GM12891 (cell line): Measurements from ENCODE around the gene PARVG.
"Not testable (repeated sequence)": the region's sequence is repeated elsewhere in the genome, so short reads cannot be mapped to it uniquely, and the experiment has no call there.

Experiments used
- DNase-seq: peaks from one replicate; pipeline ENCODE4 v3.0.0; 2011; ENCODE audit warnings: low spot score; ENCODE audit not compliant: insufficient read length
- FAIRE-seq: peaks from 2 replicates; lab custom pipeline; 2011; peaks lifted over from hg19 to GRCh38; lab: Jason Lieb, UNC
- PAX5 ChIP-seq: IDR thresholded peaks from 2 replicates; pipeline ENCODE4 v1.6.1; 2011; ENCODE audit warnings: low read length, moderate library complexity, mild to moderate bottlenecking; ENCODE audit not compliant: insufficient read depth, severe bottlenecking
- POLR2A ChIP-seq: IDR thresholded peaks from 2 replicates; pipeline ENCODE4 v1.6.1; 2011; ENCODE audit warnings: low read depth, low read length, control low read depth
- POLR2AphosphoS5 ChIP-seq: IDR thresholded peaks from 2 replicates; pipeline ENCODE4 v1.6.1; 2011; ENCODE audit warnings: low read depth, low read length, control low read depth
- POU2F2 ChIP-seq: IDR thresholded peaks from 2 replicates; pipeline ENCODE4 v1.6.1; 2011; ENCODE audit warnings: low read depth, mild to moderate bottlenecking, control low read depth, low read length, moderate library complexity
- SPI1 ChIP-seq: IDR thresholded peaks from 2 replicates; pipeline ENCODE4 v1.6.1; 2011; ENCODE audit warnings: low read depth, low read length, control low read depth
- TAF1 ChIP-seq: IDR thresholded peaks from 2 replicates; pipeline ENCODE4 v1.6.1; 2011; ENCODE audit warnings: low read depth, low read length, control low read depth

Gene PARVG

GRCh38 chr22:44229809-44230208, 49.1 kb downstream of the PARVG start:
- DNase-seq (no peak), FAIRE-seq (no peak)
- no peak for TF ChIP-seq PAX5
- TF ChIP-seq SPI1: no peak
- TF ChIP-seq POLR2AphosphoS5: no peak
- TF ChIP-seq TAF1: no peak
- TF ChIP-seq POLR2A: no peak

GRCh38 chr22:44231233-44231632, 50.5 kb downstream of the PARVG start:
- no peak for DNase-seq
- no peak for TF ChIP-seq SPI1
- no peak for TF ChIP-seq POU2F2
- TF ChIP-seq POLR2AphosphoS5: no peak
- no peak for TF ChIP-seq POLR2A
- TF ChIP-seq PAX5: no peak
- no peak for TF ChIP-seq TAF1
- FAIRE-seq: no peak

DNA sequence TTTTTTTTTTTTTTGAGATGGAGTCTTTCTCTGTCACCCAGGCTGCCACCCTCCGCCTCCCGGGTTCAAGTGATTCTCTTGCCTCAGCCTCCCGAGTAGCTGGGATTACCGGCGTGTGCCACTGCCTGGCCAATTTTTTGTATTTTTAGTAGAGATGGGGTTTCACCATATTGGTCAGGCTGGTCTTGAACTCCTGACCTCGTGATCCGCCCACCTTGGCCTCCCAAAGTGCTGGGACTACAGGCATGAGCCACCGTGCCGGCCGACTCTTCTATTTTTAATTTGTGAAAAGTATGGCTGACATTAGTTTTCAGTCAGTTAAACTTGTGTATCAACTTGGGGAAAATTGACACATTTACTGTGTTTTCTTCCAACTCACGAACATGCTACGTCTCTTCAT, 53.6 kb downstream of the PARVG start:
- not testable (repeated sequence) for DNase-seq, FAIRE-seq

DNA sequence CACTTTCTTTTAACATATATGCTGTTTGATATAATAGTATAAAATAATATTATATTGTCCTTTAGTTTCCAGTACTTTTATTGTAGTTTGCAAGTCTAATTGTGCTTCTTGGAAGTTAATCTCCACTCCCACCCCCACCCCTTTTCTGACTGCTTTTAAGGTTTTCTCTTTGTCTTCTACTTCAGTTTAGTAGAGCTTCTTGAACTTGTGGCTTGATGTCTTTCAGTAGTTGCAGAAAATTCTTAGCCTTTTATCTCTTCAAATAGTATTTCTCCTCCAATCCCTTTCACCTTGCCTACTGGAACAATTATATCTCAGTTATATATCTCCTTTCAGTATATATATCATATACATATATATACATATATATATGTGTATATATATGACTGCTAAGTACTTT, 56.6 kb downstream of the PARVG start:
- TF ChIP-seq PAX5 (no peak), SPI1 (no peak), POLR2A (no peak), POU2F2 (no peak), POLR2AphosphoS5 (no peak), TAF1 (no peak)
- no peak for DNase-seq
- no peak for FAIRE-seq

GRCh38 chr22:44241121-44241520, 60.4 kb downstream of the PARVG start:
- FAIRE-seq: not testable (repeated sequence)

GRCh38 chr22:44242946-44243724, 62.4 kb downstream of the PARVG start:
- DNase-seq: no peak
- FAIRE-seq: no peak

More at GRCh38 chr22:44241121-44241520, 60.4 kb downstream of the PARVG start:
- not testable (repeated sequence) for DNase-seq

GRCh38 chr22:44243761-44244160, 63.0 kb downstream of the PARVG start:
- FAIRE-seq (no peak), DNase-seq (no peak)
- TF ChIP-seq POLR2A (no peak), PAX5 (no peak), SPI1 (no peak), POU2F2 (no peak), POLR2AphosphoS5 (no peak), TAF1 (no peak)

More at GRCh38 chr22:44242946-44243724, 62.4 kb downstream of the PARVG start:
- TF ChIP-seq POU2F2 (no peak), POLR2AphosphoS5 (no peak), POLR2A (no peak), TAF1 (no peak)

- no peak for DNase-seq
- TF ChIP-seq POLR2A (no peak), PAX5 (no peak), POLR2AphosphoS5 (no peak)
- no peak for FAIRE-seq
Observed at GRCh38 chr22:44244265-44244822, 63.6 kb downstream of the PARVG start.

DNA sequence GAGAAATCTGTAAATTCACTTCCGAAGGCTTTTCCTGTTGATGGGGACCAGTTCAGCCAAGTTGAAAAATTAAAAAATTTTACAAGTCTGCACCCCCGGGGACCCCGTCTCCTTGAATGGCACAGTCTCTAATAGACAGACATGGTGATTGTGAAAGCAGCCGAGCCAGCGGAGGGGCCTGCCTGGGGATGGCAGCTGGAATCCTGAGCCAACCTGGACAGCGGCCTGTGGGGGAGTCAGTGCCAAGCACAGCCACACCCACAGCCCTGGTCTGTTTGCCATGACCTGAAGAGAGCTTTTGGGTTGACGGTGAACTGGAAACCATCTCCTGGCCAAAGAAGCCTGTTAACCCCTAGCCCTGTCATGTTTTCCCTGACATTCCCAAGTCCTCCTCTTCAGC, 64.7 kb downstream of the PARVG start:
- DNase-seq (no peak), FAIRE-seq (no peak)
- no peak for TF ChIP-seq POU2F2
- TF ChIP-seq PAX5: no peak
- no peak for TF ChIP-seq SPI1
- no peak for TF ChIP-seq POLR2A
- TF ChIP-seq POLR2AphosphoS5: no peak
- no peak for TF ChIP-seq TAF1

- DNase-seq (no peak), FAIRE-seq (no peak)
- no peak for TF ChIP-seq POLR2A
- no peak for TF ChIP-seq POLR2AphosphoS5
- no peak for TF ChIP-seq TAF1
- TF ChIP-seq PAX5: no peak
- TF ChIP-seq SPI1: no peak
- no peak for TF ChIP-seq POU2F2
Observed at GRCh38 chr22:44245867-44246266, 65.1 kb downstream of the PARVG start.
